GM12878 (cell line): ENCODE data around the gene DHFR. TPM values are rescaled to one million over a fixed set of nuclear protein-coding genes. Genes with fewer than 3 reads are reported as not detected.

Experiments
- BCL11A ChIP-seq: IDR thresholded peaks from 2 replicates; pipeline ENCODE4 v1.6.1; 2011; ENCODE audit warnings: low read depth, low read length
- CREB1 ChIP-seq: IDR thresholded peaks from 2 replicates; pipeline ENCODE4 v1.6.1; 2012; ENCODE audit warnings: low read depth, mild to moderate bottlenecking, inconsistent platforms
- NFIC ChIP-seq: IDR thresholded peaks from 2 replicates; pipeline ENCODE4 v1.6.1; 2012; ENCODE audit warnings: low read depth, mild to moderate bottlenecking, inconsistent platforms, low read length, moderate library complexity
- PKNOX1 ChIP-seq: fragments of 450-650 bp; IDR thresholded peaks from 2 replicates; pipeline ENCODE4 v1.6.1; 2016; ENCODE audit warnings: mild to moderate bottlenecking
- POU2F2 ChIP-seq: IDR thresholded peaks from 3 replicates; pipeline ENCODE4 v1.6.1; 2011; ENCODE audit warnings: low read depth, mild to moderate bottlenecking, low read length, borderline replicate concordance
- TCF12 ChIP-seq: IDR thresholded peaks from 2 replicates; pipeline ENCODE4 v1.6.1; 2011; ENCODE audit warnings: low read depth, mild to moderate bottlenecking, low read length
- ZBTB33 ChIP-seq: fragments of 450-650 bp; IDR thresholded peaks from 2 replicates; pipeline ENCODE4 v1.6.1; 2017; ENCODE audit warnings: mild to moderate bottlenecking
- ZNF687 ChIP-seq: fragments of 450-650 bp; IDR thresholded peaks from 2 replicates; pipeline ENCODE4 v1.6.1; 2017; ENCODE audit warnings: mild to moderate bottlenecking, moderate library complexity
- polyA plus RNA-seq, 11 experiments: library from polyadenylated mRNA; depleted of rRNA in 4 of 11; unstranded in 6 of 11; stranded (reverse) in 5 of 11; fragments of >200 nt; fragmentation: Nextera tagmentation in 4 of 11; fragmentation: Illumina TruSeq in 1 of 11; extraction: Ambion mirVana in 4 of 11; extraction: Trizol in 1 of 11; gene quantifications; 1 replicate in 1 of 11; 2 replicates in 10 of 11; pipeline versions ENCODE4 v1.2.1 to v1.2.3, GENCODE V29; 2011 to 2016; ENCODE audit warnings: inconsistent platforms in 2 of 11, missing spikeins in 2 of 11, low read depth in 1 of 11
- total RNA-seq, 4 experiments: library from RNA; depleted of rRNA in 3 of 4; stranded (reverse); fragments of >200 nt in 3 of 4; fragmentation: Illumina TruSeq in 1 of 4; extraction: Trizol in 1 of 4; gene quantifications; 2 replicates each; pipeline versions ENCODE4 v1.2.1 to v1.2.3, GENCODE V29; 2013 to 2021

The DHFR gene
- total and polyA plus RNA-seq, 10 of the 15 experiments (the other 5 are each of a cell fraction or from before 2014, with no cell fraction given) = 57.9 to 143 (median 71.4) TPM

- TF ChIP-seq PKNOX1 (peak; percentile 53), POU2F2 (no peak), CREB1 (no peak), NFIC (no peak), ZBTB33 (no peak), TCF12 (no peak), ZNF687 (no peak), BCL11A (no peak)
- TF ChIP-seq, all 136 proteins: peak for 5
Observed at GRCh38 chr5:80668016-80668969, 13.5 kb upstream of the DHFR start (continued).
